Erythroblast (primary cell): ENCODE data around the gene GLI3.

Source experiments
- GATA1 ChIP-seq: IDR thresholded peaks from 2 replicates; pipeline ENCODE4 v1.6.1; 2011; ENCODE audit warnings: low read depth, mild to moderate bottlenecking, control low read depth, low read length, moderate library complexity
- POLR2A ChIP-seq: IDR thresholded peaks from 2 replicates; pipeline ENCODE4 v1.6.1; 2011; ENCODE audit warnings: mild to moderate bottlenecking, low read length

DNA sequence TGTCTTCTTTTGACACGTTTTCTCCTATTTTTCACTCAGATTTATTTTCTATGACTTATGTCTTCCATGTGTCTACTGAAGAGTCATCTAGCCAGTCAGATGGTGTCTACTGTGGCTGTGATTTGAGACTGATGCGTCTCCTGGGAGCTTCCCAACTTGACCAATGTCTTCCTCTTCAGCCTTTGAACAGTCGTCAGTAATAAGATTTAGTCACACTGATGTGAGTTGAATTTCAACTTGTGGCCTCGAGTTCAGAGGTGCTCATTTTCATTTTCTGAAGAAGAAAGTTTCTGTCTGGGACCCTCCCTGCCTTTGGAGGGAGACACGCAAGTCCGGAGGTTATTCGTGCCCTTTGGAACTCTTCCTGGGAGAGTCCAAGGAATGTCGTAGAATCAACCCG is 312.2 kb downstream of the GLI3 start:
- TF ChIP-seq POLR2A (no peak), GATA1 (no peak)
